NCI-H1048 (cell line): ENCODE results near the gene DCC.

Source experiments
- DNase-seq: peaks from one replicate; lab custom pipeline; 2025; lab: John Stamatoyannopoulos, UW

The DCC gene

GRCh38 chr18:52426462-52426861 is 86.5 kb downstream of the DCC start:
- no peak for DNase-seq

GRCh38 chr18:52427521-52428175 is 87.7 kb downstream of the DCC start:
- DNase-seq: no peak

DNA sequence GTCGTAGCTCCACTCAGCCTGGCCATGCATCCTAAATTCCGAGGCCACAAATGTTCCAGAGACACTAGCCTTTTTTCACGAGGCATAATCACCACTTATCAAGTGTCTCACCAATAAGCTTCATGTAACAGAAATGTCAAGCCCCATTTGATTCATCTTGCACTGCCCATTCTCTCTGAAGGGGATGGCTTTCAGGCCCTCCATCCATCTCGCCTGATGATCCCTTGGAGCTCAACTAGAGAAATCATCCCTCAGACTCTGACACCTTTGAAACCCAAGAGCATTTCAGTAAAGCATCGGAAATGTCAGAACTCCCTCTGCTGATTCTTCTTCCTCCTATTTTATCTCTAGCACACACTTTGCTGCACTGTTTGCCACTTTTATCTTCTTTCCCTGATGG is 91.7 kb downstream of the DCC start:
- no peak for DNase-seq

GRCh38 chr18:52433797-52434196 is 93.8 kb downstream of the DCC start:
- no peak for DNase-seq

DNA sequence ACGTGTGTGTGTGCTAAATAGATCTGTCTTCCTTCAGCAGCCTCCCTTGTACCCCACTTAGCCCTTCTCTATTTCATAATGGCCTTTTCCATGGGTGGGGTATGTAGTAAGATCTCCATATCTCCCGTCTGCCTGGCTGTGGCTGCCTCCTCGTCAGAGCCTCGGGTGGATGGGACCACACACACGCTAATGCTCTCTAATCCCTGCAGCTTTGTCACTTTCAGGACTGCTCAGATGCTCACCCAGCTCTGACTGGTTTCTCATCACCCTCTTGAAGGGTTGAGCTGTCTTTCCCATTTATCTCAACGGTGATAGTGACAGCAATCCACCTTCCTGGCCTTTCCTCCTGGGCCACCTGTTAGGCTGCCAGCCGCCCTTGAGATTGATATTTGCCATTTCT is 95.3 kb downstream of the DCC start:
- DNase-seq: no peak

GRCh38 chr18:52437161-52437560 is 97.2 kb downstream of the DCC start:
- no peak for DNase-seq

DNA sequence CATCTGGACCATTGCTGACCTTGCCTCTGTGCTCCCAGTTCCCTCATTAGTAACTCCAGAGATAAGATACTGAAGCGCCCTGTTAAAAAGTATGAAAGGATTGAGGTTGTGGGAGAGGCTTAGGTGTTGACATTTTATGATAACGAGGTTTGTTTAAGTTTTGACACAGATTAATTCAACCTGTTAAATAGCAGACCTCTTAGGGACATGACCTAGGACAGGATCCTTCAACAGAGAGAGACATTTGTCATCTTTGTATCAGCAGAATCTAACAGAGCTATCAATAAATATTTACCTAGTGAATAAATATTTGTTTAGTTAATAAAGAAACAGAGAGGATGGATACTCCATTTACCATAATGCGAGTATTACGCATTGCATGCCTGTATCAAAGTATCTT is 99.5 kb downstream of the DCC start:
- no peak for DNase-seq

DNA sequence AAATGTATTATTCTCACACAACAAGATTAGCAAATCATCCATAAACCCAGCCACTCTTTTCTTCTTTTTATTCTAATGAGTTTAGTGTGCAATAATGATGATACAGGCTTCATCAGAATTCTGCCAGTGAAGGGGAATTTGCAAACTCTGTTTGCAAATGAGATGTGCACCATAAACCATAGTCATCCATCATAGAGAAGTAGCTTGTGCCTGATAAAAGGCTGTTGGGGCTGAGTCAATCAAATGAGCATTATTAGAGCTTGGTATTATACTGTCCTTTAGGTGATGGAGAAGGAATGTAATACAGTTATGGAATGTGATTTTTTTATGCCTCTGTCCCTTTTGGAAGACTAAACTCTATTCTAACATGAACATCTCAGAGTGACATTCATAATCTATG is 101.8 kb downstream of the DCC start:
- no peak for DNase-seq

GRCh38 chr18:52442686-52443085 is 102.7 kb downstream of the DCC start:
- DNase-seq: no peak

GRCh38 chr18:52451256-52451655 is 111.3 kb downstream of the DCC start:
- no peak for DNase-seq

GRCh38 chr18:52451851-52452250 is 111.9 kb downstream of the DCC start:
- no peak for DNase-seq

DNA sequence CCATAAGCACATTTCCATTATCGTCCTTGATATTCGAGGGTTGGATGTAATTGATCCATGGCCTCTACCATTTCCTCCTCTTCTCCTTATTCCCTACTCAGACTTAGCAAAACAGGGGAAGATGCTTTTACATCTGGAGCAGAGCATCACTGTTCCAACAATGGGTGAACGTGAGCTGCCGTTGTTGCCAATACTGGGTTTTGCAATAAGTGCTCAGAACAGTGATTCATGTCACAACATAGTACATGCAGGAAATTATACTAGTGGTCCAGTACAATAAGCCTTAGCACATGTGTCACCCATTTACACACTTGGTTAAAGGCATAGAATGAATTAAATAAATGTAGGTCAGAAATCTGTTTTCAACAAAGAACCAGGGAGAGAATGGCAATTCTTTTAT is 112.4 kb downstream of the DCC start:
- DNase-seq: no peak

DNA sequence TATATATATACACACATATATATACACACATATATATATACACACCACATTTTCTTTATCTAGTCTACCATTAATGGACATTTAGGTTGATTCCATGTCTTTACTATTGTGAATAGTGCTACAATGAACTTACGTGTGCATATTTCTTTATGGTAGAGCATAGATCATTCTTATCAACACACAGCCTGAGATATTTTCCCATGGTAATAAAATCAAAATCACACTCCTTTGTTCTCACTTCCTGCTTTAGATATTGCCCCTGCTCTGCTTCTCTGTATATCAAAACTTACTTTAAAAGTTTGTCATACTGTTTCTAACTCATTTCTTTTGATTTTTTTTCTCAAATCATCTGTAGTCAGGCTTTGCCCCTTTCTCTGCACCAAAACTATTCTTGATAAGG is 119.9 kb downstream of the DCC start:
- DNase-seq: no peak

DNA sequence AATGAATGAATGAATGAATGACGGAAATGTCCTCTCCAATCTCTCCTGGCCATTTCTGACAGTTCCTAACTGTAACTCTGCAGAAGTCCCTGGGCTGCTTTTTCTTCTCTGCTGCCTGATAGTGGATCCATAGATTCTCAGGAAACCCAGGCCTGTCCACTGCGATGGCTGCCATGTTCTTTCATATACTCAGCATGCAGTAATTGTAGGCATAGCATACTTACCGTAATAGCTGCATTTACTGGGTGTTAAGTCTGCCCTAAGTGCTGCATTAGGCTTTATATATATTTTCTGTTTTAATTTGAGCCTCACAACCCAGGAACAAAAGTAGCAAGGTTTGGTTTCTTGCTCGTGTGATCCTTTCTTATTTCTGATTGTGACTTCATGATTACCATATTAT is 122.9 kb downstream of the DCC start:
- DNase-seq: no peak

DNA sequence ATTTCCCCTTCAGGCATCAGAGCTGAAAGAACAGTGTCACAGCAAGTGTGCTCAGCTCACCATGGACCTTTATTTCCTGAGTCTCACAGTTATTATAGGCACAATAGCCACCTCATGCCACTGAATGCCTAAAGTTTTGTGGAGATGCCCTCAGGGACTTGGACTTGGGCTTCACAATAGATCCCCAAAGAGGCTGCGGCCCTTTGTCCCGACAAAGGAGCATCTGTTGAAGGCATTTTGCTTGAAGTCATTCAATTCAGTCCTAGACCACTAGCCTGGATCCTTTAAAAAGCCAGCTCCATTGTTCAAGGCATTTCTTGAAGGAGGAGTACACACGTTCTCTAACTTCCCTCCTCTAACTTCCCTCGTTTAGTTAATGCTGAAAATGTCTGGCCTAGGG is 125.4 kb downstream of the DCC start:
- DNase-seq: no peak

- DNase-seq: no peak
These were observed 128.5 kb downstream of the DCC start for GRCh38 chr18:52468496-52468895.

DNA sequence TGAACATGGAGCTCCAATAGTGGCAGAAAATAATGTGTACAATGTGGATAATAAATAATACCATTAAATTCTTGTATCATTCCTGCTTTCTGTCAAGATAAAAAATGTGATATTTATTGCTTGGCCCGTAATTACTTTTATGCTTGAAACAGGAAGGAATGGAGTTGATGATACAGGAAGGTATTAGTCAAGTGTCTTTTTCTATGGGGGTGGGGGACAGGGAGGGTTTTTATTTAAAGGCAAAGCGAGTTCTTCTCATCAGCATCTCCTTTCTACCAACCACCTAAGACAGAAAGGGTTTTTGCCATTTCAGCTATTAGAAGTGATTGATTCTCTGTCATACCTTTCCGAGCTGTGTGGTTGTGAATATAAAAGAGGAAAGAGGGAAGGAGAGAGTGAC is 135.3 kb downstream of the DCC start:
- DNase-seq: no peak

GRCh38 chr18:52481116-52481515 is 141.1 kb downstream of the DCC start:
- peak; percentile 42 for DNase-seq

DNA sequence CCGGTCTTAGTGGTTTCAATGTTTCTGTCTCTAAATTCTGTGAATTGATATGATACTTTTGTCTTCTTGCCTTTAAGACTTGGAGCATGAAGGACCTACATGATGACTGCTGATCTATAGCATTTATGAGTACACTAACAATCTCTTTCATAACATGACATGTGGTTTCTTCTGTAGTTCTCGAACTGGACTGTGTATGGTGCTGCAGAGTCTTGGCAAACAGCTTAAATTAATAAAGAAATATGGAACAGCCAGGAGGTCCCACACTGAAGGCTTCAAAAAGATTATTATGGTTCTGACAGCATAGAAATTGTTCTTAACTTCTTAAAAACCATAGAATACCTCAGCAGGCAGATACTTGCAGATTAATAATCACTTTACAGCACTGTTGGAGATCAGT is 145.0 kb downstream of the DCC start:
- no peak for DNase-seq

DNA sequence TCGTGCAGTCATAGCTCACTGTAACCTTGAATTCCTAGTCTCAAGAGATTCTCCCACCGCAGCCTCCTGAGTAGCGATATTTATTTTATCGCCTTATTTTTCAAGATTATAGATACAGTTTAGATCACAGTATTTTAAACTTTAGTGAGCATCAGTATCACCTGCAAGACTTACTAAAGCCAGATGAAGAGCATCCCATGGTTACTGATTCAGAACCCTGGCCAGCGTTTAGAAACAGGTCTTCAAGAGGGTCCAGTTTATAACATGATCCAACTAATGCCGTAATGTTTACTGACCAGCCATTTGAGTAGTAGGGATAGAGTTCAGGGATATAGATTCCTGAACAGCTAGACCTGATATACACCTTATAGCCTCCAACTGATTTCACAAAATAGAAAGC is 146.1 kb downstream of the DCC start:
- no peak for DNase-seq

GRCh38 chr18:52489396-52490306 is 149.7 kb downstream of the DCC start:
- DNase-seq: no peak

- DNase-seq: no peak
These were observed 156.4 kb downstream of the DCC start for GRCh38 chr18:52496426-52496825.

DNA sequence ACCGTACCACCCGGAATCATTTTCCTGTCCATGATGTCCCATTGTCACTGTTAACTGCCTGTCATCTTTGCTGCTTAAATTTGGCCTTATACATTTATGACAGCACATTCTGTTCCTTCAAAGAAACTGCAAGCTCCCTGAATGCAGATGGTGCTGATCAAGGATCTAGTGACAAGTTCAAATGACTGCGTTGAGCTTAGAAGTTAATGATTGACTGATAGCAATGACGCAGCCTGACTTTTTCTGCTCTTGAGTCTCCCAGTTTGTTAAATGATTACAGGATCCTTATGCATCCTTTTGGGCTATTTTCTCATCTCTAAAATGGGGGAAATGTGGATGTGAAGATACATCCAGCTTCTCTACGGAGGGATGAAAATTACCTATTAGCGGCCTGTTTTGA is 159.0 kb downstream of the DCC start:
- no peak for DNase-seq

DNA sequence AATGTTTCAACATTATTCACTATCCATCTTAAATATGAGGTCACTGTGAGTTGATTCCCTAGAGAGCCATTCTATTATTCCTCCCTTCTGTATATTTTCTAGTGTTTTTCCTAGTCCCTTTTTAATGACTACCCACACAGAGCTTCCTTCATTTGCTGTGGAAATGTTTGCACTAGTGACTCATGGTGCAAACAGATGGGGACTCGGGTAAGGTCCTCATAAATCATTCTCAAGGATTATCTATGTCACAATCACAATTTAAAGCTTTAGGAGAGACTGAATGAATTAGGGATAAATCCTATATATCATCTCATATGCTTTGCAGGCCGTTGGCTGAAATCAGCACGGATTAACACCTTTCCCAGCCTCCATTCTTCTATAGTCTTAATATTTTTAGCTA is 159.6 kb downstream of the DCC start:
- no peak for DNase-seq
